GM18907 (cell line): ENCODE data around the gene TNFAIP8L1.
"Not testable (repeated sequence)": the region's sequence is repeated elsewhere in the genome, so short reads cannot be mapped to it uniquely, and the experiment has no call there.

Source experiments
- ATAC-seq: cut with Tn5 transposase; IDR thresholded peaks from one replicate; pipeline ENCODE4 v1.9.1; 2021; ENCODE audit warnings: mild to moderate bottlenecking, moderate library complexity; ENCODE audit not compliant: unreplicated experiment

TNFAIP8L1 gene

DNA sequence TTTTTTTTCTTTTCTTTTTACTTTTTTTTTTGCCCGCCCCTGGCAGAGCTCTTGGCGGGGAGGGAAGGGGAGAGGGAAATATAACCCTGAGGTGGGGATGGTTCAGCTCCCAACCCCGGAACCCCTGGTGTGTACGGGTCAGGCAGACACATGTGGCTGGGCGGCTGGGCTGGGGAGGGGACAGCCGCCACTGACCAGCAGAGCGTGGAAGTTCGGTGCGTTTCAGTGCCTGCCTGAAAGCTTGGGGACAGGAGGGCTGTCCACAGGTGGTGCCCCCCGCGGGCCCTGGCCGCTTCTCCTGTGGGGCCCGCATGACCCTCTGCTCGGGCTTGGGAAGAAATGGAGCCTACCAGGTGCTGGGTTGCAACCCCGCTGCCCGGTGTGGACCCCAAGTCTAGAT lies 36.0 kb downstream of the TNFAIP8L1 start:
- no peak for ATAC-seq

GRCh38 chr19:4676955-4677731 lies 37.8 kb downstream of the TNFAIP8L1 start:
- no peak for ATAC-seq

- ATAC-seq: no peak
Measured at GRCh38 chr19:4678881-4679790, 39.8 kb downstream of the TNFAIP8L1 start.

DNA sequence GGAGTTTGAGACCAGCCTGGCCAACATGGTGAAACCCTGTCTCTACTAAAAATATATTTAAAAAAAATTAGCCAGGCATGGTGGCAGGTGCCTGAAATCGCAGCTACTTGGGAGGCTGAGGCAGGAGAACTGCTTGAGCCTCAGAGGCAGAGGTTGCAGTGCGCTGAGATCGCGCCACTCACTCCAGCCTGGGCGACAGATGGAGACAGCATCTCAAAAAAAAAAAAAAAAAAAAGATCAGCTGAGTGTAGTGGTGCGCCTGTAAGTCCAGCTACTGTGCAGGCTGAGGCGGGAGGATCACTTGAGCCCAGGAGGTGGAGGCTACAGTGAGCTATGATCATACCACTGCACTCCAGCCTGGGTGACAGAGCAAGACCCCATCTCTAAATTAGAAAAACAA lies 40.7 kb downstream of the TNFAIP8L1 start:
- ATAC-seq: not testable (repeated sequence)

DNA sequence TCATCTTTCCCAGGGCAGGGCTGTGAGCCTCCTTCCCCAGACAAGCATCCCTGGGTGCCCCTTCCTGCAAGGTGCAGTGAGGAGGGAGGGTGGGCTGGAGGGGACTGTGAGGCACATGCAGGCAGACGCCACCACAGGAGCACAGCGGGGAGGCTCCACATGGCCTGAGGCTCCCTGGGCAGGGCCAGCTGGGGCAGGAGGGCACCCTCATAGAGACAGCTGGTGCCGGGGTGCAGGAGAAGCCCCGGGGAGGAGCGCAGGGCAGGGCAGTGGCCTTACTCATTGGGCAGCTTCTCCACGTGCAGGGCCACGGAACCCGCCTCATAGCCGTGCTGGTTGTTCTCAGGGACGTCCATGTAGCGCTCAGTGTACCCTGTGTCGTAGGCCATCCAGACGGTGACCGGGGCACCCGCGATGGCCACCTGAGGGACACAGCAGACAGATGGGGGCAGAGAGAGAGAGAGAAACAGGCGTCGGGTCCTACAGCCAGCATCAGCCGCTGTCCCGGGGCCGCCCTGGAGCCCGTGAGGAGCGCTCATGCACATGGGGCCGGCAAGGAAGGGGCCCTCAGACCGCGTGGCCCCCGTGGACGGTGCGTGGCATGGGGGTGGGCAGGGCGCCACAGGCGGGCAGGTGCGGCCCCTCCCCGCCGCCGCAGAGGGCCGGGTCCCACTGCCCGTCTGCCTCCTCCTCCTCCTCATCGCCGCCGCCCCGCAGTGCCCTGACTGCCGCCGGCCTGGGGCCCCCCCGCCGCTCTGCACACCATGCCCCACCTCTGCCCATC lies 43.3 kb downstream of the TNFAIP8L1 start:
- no peak for ATAC-seq

DNA sequence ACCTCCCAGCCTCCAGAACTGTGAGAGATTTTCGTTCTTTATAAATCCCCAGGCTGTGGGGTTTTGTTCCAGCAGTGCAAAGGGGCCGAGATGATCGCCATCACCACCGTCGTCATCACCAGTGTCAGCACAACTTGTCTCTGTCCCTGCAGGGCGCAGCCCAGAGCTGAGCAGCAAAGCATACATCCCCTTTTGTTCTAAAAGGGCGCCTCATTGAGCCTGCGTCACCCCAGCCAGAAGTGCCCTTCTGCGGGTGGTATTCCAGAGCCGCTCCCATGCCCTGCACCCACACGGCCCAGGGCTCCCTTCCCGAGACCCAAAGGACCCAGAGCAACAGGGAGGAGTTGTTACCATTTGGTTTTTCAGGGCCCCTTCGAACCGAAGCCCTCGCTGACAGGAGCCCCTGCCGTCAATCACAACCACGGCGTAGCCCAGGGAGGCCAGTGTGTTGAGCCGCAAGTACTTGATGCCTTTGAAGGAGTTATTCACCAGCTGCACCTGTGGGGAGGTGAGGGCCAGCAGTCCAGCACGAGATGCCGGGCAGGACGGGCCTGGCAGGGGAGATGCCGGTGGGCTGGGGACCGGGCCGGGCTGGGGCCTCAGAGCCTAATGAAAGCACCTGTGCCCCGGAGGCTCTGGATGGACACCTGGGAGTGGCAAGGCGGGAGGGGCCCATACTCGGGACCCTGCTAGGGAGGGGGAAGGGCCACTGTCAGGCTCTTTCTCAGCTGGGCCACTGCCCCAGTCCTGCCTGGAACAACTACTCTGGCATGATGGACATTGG lies 45.2 kb downstream of the TNFAIP8L1 start:
- no peak for ATAC-seq

DNA sequence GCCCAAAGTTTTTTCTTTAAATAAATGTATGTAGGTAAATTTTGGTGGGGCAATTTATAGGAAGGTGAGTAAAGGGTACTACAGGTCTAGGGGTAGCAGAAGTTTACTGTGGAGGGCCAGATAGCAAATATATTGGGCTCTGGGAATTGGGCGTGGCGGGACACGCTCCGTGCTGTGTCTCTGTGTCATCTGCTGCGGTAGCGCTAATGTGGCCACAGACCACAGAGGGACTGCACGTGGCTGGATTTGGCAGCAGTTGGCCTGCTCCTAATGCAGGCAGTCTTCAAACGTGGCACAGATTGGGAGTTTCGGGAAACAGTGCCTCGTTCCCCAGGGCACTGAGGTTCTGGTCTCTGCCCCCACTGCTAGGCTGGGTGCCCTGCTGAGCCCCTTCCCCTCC lies 47.4 kb downstream of the TNFAIP8L1 start:
- ATAC-seq: no peak

DNA sequence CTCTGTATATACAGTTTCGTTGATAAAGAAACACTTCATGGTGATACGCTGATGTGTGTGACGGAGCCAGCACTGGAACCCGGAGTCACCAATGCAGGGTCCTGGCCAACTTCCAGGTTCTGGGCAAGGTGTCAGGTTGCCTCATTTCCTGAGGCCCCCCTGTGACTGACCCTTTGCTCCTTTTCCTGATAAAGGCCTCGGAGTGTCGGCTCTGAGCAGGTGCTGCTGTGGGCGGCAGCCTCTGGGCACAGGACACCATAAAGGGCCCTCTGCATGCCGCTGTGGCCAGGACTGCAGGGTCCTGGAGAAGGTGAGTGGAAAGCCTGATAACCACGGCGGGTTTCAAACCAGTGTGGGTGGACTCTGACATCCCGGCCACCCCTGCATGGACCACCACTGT lies 48.1 kb downstream of the TNFAIP8L1 start:
- no peak for ATAC-seq

- no peak for ATAC-seq
Measured at GRCh38 chr19:4688587-4688986, 49.3 kb downstream of the TNFAIP8L1 start.

DNA sequence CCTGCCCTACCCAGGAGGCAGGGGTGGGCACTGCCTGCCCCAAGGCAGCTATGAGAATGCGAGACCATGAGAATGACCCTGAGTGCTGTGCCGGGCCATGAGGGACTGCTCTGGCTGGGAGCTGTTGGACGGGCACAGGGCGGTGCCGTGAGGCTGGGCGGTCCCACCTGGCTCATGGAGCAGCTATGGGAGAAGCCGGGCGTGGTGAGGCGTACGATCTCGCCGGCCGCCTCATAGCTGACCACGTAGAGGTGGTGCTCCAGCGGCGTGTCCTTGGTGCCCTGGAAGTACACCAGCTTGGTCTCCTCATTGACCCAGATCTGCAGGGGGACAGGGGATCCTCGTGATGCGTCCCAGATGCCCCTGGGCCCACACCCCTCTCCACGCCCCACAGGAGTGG lies 50.1 kb downstream of the TNFAIP8L1 start:
- no peak for ATAC-seq

GRCh38 chr19:4690361-4690760 lies 51.0 kb downstream of the TNFAIP8L1 start:
- no peak for ATAC-seq

GRCh38 chr19:4691373-4691772 lies 52.1 kb downstream of the TNFAIP8L1 start:
- ATAC-seq: no peak

GRCh38 chr19:4692251-4693077 lies 53.1 kb downstream of the TNFAIP8L1 start:
- ATAC-seq: no peak

GRCh38 chr19:4693078-4693350 lies 53.7 kb downstream of the TNFAIP8L1 start:
- no peak for ATAC-seq

DNA sequence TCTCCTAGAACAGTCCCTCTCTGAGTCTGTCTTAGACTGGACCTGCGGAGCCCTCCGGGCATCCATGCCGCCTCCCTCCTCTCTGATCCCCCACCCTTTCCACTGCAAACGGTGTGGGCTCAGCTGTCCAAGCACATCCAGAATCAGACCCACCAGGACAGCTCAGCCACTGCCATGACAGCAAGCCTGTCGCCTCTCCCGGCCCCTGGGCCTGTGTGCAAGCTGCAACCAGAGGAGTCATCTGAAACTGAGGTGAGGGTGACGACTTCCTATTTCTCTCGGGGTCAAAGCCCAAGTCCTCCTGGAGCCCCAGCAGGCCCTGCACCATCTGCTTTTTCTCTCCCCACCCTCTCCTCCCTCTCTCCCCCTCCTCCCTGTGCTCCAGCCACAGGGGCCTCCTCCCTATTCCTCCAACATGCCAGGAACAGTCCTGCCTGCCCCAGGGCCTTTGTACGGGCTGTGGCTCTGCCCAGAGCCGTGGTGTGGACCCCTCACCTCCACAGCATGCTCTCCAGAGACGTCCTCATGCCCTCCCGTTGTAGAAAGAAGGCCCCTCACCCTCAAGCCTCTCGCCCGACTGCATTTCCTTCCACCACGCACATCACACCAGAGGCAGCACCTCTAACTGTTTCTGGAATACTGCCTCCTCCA lies 54.3 kb downstream of the TNFAIP8L1 start:
- ATAC-seq: no peak

DNA sequence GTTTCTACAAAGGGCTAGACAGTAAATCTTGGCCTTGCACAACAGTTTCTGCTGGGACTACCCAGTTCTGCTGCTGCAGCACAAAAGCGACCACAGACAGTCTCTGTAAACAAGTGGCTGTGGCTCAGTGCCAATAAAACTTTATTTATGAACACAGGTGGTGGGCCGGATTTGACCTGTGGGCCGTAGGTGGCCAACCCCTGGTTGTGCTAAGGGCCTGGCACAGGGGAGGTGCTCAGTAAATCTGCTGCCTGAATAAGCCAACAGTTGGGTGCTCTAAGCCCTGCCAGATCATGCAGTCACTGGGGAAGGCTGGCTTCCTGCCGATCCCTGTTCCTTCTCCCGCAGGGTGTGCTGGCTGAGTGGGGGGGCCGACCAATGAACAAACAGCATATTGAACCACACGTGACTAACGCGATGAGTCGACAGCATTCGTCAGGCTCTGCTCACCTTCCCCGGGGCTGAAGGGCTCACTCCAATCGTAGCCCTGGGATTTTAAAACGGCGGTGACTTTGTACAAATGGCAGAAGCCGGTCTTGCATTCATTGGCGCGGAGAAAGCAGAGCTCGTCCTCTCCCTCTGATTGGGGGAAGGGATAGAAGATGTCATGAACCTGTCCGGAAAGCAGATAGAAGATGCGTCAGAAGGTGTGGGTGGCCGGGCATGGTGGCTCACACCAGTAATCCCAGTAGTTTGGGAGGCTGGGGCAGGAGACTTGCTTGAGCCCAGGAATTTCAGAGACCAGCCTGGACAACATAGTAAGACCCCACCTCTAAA lies 55.1 kb downstream of the TNFAIP8L1 start:
- ATAC-seq: no peak

DNA sequence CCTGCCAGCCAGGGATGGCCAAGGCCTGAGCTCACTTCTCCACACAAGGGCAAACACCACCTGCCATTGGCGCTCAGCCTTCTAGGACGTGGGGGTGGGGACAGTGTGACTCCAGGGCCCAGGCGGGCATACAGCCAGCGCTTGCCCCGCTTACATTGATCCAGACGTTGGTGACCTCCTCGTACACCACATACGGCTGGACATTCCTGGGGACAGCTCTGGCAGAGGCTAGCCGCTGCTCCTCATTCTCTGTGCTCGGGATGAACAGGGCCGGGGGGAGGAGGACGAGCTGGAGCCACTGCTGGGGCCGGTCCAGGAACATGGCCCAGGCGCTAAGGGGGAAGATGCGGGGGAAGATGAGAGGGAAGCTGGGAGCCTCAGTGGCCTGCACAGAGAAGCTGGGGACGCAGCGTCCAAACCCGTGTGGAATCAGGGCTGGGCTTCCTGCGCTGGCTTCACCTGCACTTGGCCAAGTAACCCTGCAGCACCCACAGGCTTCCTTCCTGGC lies 56.0 kb downstream of the TNFAIP8L1 start:
- ATAC-seq: no peak

- ATAC-seq: no peak
Measured at GRCh38 chr19:4697304-4697703, 58.0 kb downstream of the TNFAIP8L1 start.
